ENCODE data around the gene CSNK1D.

GRCh38 chr17:82281502-82282238 lies 8.2 kb upstream of the CSNK1D start:
- TF ChIP-seq CTCF (IDR thresholded peaks at IDR 0.05): no peak
- no peak for TF ChIP-seq POLR2A (IDR thresholded peaks at IDR 0.05)

Measured in adrenal gland (tissue), 5 donors.